Gastrocnemius medialis (tissue), 4 donors: ENCODE results near the gene CADPS.

Experiments used
- CTCF ChIP-seq, 5 experiments: fragments of 450-650 bp in 3 of 5; fragments of 200-600 bp in 2 of 5; sonication (generic) in 2 of 5; IDR thresholded peaks in 4 of 5; conservative IDR thresholded peaks in 1 of 5; 1 replicate in 4 of 5; 2 replicates in 1 of 5; pipeline ENCODE4 v1.5.1; 2016 to 2019; ENCODE audit warnings: antibody characterized with exemption in 5 of 5, mild to moderate bottlenecking in 3 of 5, moderate library complexity in 3 of 5
- POLR2A ChIP-seq, 2 donors: fragments of 450-650 bp; IDR thresholded peaks; one replicate each; pipeline ENCODE4 v1.6.1; 2017; ENCODE audit warnings: antibody characterized with exemption in 2 of 2, mild to moderate bottlenecking in 2 of 2, moderate library complexity in 2 of 2

DNA sequence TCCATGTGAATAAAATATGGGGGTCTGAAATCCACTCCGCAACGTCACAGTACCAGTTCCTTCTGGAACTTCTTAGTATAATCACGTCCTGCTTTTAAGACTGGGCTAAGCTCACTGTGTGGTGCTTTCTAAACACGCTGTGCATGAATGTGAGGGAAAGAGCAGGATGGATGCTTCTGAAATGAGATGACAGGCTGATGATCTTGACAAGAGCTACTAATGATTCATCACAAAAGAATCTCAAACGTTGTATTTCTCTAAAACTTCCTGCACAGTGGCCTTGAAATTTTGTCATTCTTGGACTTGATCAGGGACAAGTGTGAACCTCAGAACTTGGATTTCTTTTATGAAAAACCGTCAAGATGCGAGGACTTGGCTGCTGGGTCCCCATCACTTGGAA is 221.4 kb downstream of the CADPS start:
- TF ChIP-seq CTCF (IDR thresholded peaks at IDR 0.05 in 4 of 5, conservative IDR thresholded peaks at IDR 0.05 in 1 of 5) (no peak), POLR2A (IDR thresholded peaks at IDR 0.05) (no peak)
